GM12872 (cell line): Measurements from ENCODE around the gene PASK.

ENCODE experiments used
- CTCF ChIP-seq: IDR thresholded peaks from 3 replicates; pipeline ENCODE4 v1.5.1; 2011; ENCODE audit warnings: low read depth, mild to moderate bottlenecking, low read length, moderate library complexity; ENCODE audit not compliant: insufficient read depth

Gene PASK

GRCh38 chr2:241150660-241151530 lies 1.6 kb upstream of the PASK start:
- no peak for TF ChIP-seq CTCF

GRCh38 chr2:241149925-241150659 lies 820 bp upstream of the PASK start, which contains the start of gene PPP1R7:
PPP1R7 (plus strand) TSS chr2:241150467; CDS start chr2:241150496, 29 bp downstream.
- peak; percentile 36; the same call in 1 of the 3 replicates for TF ChIP-seq CTCF

DNA sequence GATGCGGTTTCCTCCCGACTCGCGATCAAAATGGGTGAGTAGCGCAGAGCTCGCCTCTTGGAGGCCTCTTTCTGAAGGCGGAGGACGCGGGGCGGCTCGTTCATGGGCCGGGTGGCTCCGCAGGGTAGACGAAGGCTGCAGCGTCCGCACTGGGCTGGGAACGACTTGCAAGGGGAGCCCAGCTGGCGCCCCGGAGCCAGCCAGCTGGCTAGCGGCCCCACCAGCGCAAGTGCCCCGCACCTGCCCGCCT lies 328 bp upstream of the PASK start:
- no peak for TF ChIP-seq CTCF

DNA sequence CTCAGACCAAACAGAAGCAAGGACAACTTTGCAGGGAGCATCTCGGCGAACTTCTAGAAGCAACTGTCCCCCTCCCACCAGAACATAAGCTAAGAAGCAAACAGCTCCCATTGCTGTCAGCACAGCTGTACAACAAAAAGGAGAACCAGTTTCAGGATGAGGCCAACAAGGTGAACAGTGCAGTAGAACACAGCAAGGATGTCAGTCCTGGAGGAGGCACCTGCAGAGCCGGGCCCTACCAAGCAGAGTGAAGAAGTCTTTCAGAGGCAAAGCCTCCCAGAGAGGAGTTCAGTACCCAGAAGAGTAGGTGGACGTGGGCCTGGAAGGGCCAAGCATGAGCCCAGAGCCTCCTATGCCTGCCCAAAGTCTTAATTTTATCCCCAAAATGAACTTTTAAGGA lies 1.0 kb downstream of the PASK start:
- TF ChIP-seq CTCF, result no peak

DNA sequence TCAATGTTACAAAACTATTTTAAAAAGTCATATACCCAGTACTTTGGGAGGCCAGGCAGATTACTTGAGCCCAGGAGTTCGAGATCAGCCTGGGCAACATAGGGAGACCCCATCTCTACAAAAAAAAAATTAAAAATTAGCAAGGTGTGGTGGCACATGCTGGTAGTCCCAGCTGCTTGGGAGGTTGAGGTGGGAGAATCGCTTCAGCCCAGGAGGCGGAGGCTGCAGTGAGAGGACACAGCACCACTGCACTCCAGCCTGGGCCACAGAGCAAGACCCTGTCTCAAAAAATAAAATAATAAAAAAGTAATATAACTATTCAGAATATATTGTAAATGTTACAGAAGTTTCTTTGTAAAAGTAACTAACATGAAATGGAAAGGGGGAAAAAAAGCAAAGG lies 1.9 kb downstream of the PASK start:
- no peak for TF ChIP-seq CTCF

DNA sequence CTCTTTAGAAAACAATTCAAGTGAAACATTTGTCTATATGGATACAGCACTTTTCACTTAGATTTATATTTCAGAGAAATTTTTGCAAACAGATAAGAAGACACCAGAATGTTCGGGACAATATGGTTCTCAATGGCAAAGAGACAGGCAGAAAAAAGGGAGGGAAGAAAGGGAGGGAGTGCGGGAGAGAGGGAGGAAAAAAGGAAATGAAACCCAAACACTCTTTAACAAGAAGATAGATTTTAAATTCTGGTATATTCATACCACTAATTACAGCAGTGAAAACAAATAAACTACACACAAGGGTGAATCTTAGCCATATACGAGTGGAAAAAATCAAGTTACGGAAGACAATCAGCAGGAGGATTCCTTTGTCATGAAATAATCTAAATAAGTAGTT lies 3.0 kb downstream of the PASK start:
- no peak for TF ChIP-seq CTCF

- TF ChIP-seq CTCF, result no peak
These were observed 6.7 kb downstream of the PASK start for GRCh38 chr2:241142593-241142992.
